ENCODE data around the gene ATN1. TPM values are rescaled to one million over a fixed set of nuclear protein-coding genes. Genes with fewer than 3 reads are reported as not detected.
"Not testable (repeated sequence)": the region's sequence is repeated elsewhere in the genome, so short reads cannot be mapped to it uniquely, and the experiment has no call there.

Gene ATN1
- total RNA-seq, 4 donors from 2014 or later = 49.0 to 136 (median 95.2) TPM

- H3K4me1 ChIP-seq = peaks cover 0 to 19% (median 4%) of the 10 kb centered on the region in 3 donors
- H3K4me3 ChIP-seq = peak overlapping the region; percentile 47 to 54
- no peaks in the 10 kb centered on the region for H3K27me3 ChIP-seq
- H3K9me3 ChIP-seq = no peaks in the 10 kb centered on the region
- peak overlapping the region; percentile 82 to 93 (median 91) for H3K27ac ChIP-seq
- no peak for TF ChIP-seq EP300 (IDR thresholded peaks at IDR 0.05)
- TF ChIP-seq POLR2AphosphoS5 (IDR thresholded peaks at IDR 0.05) = no peak
- no peak for TF ChIP-seq CTCF (IDR thresholded peaks at IDR 0.05)
- TF ChIP-seq POLR2A (IDR thresholded peaks at IDR 0.05) = no peak
- ATAC-seq = no peak
- H3K36me3 ChIP-seq = no peaks in the 10 kb centered on the region
- 82 to 92% methylated on average over 4 to 5 of the region's 5 CpGs for WGBS, 2 donors (ENCODE audit: low coverage in 1 of 2)
Measured at GRCh38 chr12:6891646-6892001, 36.1 kb upstream of the ATN1 start.

GRCh38 chr12:6892683-6893082 is 35.1 kb upstream of the ATN1 start:
- 80 to 84% methylated on average over 1 to 3 of the region's 3 CpGs for WGBS, 2 donors (ENCODE audit: low coverage in 1 of 2)
- not testable (repeated sequence) for H3K9me3 ChIP-seq, H3K27me3 ChIP-seq, ATAC-seq, H3K27ac ChIP-seq, H3K36me3 ChIP-seq, H3K4me3 ChIP-seq
- peaks cover 0 to 19% (median 4%) of the 10 kb centered on the region in 3 donors for H3K4me1 ChIP-seq

GRCh38 chr12:6894321-6894720 is 33.4 kb upstream of the ATN1 start:
- TF ChIP-seq POLR2A (IDR thresholded peaks at IDR 0.05) (no peak), CTCF (IDR thresholded peaks at IDR 0.05) (no peak), EP300 (IDR thresholded peaks at IDR 0.05) (no peak), POLR2AphosphoS5 (IDR thresholded peaks at IDR 0.05) (no peak)
- 71 to 88% methylated on average over 2 to 3 of the region's 3 CpGs for WGBS, 2 donors (ENCODE audit: low coverage in 1 of 2)
- no peaks in the 10 kb centered on the region for H3K36me3 ChIP-seq
- H3K27ac ChIP-seq = no peak overlapping the region
- H3K9me3 ChIP-seq = no peaks in the 10 kb centered on the region
- H3K4me1 ChIP-seq = peaks cover 0 to 19% (median 4%) of the 10 kb centered on the region in 3 donors
- ATAC-seq = no peak
- no peak overlapping the region for H3K4me3 ChIP-seq
- H3K27me3 ChIP-seq = no peaks in the 10 kb centered on the region

GRCh38 chr12:6896846-6897435 is 30.8 kb upstream of the ATN1 start:
- H3K9me3 ChIP-seq = no peaks in the 10 kb centered on the region
- WGBS, 2 donors (ENCODE audit: low coverage in 1 of 2) = 57 to 75% methylated on average over 4 to 5 of the region's 6 CpGs
- TF ChIP-seq CTCF (IDR thresholded peaks at IDR 0.05) (no peak), EP300 (IDR thresholded peaks at IDR 0.05) (no peak), POLR2A (IDR thresholded peaks at IDR 0.05) (no peak), POLR2AphosphoS5 (IDR thresholded peaks at IDR 0.05) (no peak)
- H3K4me1 ChIP-seq = peaks cover 0 to 3% (median 0%) of the 10 kb centered on the region in 3 donors
- no peak overlapping the region for H3K27ac ChIP-seq
- no peak for ATAC-seq
- no peaks in the 10 kb centered on the region for H3K36me3 ChIP-seq
- no peaks in the 10 kb centered on the region for H3K27me3 ChIP-seq
- no peak overlapping the region for H3K4me3 ChIP-seq

GRCh38 chr12:6899427-6899826 is 28.3 kb upstream of the ATN1 start:
- H3K4me3 ChIP-seq = no peak overlapping the region
- no peak for TF ChIP-seq POLR2A (IDR thresholded peaks at IDR 0.05)
- TF ChIP-seq CTCF (IDR thresholded peaks at IDR 0.05) = no peak
- TF ChIP-seq POLR2AphosphoS5 (IDR thresholded peaks at IDR 0.05) = no peak
- TF ChIP-seq EP300 (IDR thresholded peaks at IDR 0.05) = no peak
- no peak overlapping the region for H3K27ac ChIP-seq
- H3K36me3 ChIP-seq = no peaks in the 10 kb centered on the region
- peaks cover 0 to 6% (median 3%) of the 10 kb centered on the region in 3 donors for H3K4me1 ChIP-seq
- WGBS, 2 donors (ENCODE audit: low coverage in 1 of 2) = 68 to 81% methylated on average over 3 of the region's 5 CpGs
- H3K9me3 ChIP-seq = no peaks in the 10 kb centered on the region
- no peak for ATAC-seq
- no peaks in the 10 kb centered on the region for H3K27me3 ChIP-seq
